ENCODE measurements around the gene VPS51. TPM values are rescaled to one million over a fixed set of nuclear protein-coding genes. Genes with fewer than 3 reads are reported as not detected.
A peak's percentile ranks its signal among the peaks of the same experiment; 100 is the strongest.

VPS51 gene
- total RNA-seq, 1 experiment from 2014 or later, result 89.5 TPM

DNA sequence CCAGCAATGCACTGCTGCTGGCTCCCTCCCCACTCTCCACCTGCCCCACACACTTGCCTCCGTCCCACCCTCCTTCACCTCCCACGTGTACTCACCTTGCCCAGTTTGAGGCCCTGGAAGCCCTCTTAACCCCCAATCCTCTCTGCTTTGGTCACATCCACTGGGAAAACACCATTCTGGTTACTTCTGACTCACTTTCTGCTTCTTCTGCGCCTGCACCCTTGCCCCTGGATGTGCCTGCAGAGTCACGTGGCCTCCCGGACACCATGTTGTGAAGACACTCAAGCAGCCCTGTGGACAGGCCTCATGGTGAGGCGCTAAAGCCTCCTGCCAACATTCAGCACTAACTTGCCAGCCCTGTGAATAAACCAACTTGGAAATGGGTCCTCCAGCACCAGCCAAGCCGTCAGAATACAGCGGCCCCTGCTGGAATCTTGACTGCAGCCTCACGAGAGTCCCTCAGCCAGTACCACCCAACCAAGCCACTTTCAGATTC lies 35.1 kb upstream of the VPS51 start:
- Histone ChIP-seq H2AFZ (ENCODE audit: low read depth, low read length, poor library complexity, severe bottlenecking) (no peak overlapping the region), H3K9me2 (ENCODE audit: insufficient read depth) (no peaks in the 10 kb centered on the region), H3K4me2 (ENCODE audit: low read length) (no peak overlapping the region), H3K36me3 (ENCODE audit: control insufficient read depth in 1 of 2, insufficient read depth in 2 of 2, low read length in 2 of 2) (no peaks in the 10 kb centered on the region), H3K9ac (ENCODE audit: low read length) (no peak overlapping the region), H3K27me3 (ENCODE audit: insufficient read depth, low read length) (no peaks in the 10 kb centered on the region), H3K4me1 (ENCODE audit: control insufficient read depth in 1 of 2, insufficient read depth in 2 of 2, low read length in 2 of 2) (no peaks in the 10 kb centered on the region), H3K9me3 (ENCODE audit: control insufficient read depth in 1 of 2, insufficient read depth in 1 of 2, low read depth in 1 of 2, low read length in 2 of 2) (no peaks in the 10 kb centered on the region), H4K20me1 (ENCODE audit: insufficient read depth) (no peaks in the 10 kb centered on the region), H3K4me3 (replicated peaks in 1 of 2; ENCODE audit: low read depth in 1 of 2, low read length in 2 of 2) (no peak overlapping the region), H3K79me2 (ENCODE audit: insufficient read depth, low read length) (no peaks in the 10 kb centered on the region), H3K27ac (ENCODE audit: low read depth, low read length) (no peak overlapping the region)
- TF ChIP-seq, protein P1, sequence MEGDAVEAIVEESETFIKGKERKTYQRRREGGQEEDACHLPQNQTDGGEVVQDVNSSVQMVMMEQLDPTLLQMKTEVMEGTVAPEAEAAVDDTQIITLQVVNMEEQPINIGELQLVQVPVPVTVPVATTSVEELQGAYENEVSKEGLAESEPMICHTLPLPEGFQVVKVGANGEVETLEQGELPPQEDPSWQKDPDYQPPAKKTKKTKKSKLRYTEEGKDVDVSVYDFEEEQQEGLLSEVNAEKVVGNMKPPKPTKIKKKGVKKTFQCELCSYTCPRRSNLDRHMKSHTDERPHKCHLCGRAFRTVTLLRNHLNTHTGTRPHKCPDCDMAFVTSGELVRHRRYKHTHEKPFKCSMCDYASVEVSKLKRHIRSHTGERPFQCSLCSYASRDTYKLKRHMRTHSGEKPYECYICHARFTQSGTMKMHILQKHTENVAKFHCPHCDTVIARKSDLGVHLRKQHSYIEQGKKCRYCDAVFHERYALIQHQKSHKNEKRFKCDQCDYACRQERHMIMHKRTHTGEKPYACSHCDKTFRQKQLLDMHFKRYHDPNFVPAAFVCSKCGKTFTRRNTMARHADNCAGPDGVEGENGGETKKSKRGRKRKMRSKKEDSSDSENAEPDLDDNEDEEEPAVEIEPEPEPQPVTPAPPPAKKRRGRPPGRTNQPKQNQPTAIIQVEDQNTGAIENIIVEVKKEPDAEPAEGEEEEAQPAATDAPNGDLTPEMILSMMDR (IDR thresholded peaks at IDR 0.05 in 2 of 3, conservative IDR thresholded peaks at IDR 0.05 in 1 of 3; ENCODE audit: borderline replicate concordance in 1 of 3, insufficient read depth in 1 of 3, low read depth in 2 of 3, low read length in 2 of 3), result peak in 1 of 3 experiments; percentile 7; a peak in 1 of 6 replicates
- TF ChIP-seq ZNF274 (IDR thresholded peaks at IDR 0.05; ENCODE audit: low read depth, low read length), result no peak
- BruUV-seq (replicated peaks), result no TSS peak
- intact Hi-C loops (cut with micrococcal nuclease), result no loop called here
- DNase-seq (ENCODE audit: low read depth, low spot score) (no peak), ATAC-seq (peak; percentile 31; the same call in 1 of the 2 replicates)
- ChIA-PET CTCF (interaction anchor here (0.6 kb wide), 1 partner anchor 59 kb away, joined by 3 read pairs; no protein-coding TSS in a partner anchor), POLR2A (no interaction called here), RAD21 (ENCODE audit: low non-redundant PET in 1 of 2, low total read pairs in 2 of 2, uncharacterized antibody in 2 of 2, unreplicated experiment in 2 of 2) (no interaction called here)

DNA sequence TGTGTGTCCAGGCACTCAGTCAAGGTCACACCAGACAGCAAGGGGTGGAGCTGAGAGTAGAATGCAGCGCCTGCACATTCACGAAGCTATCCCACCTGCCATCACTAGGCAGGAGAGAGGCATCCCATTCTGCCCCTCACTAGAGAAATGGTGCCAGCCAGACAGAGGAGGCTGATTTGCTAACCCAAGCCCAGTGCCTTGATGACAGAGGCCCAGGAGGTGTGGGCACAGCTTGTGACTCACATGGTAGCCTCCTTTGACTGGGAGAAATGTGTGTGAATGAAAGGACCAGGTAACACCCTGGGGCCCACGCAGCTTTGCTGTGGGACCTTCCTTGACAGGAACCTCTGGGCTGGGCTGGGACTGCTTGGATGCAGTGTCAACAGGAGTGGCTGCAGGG lies 32.5 kb upstream of the VPS51 start:
- RAD21 ChIA-PET (ENCODE audit: low non-redundant PET in 1 of 2, low total read pairs in 2 of 2, uncharacterized antibody in 2 of 2, unreplicated experiment in 2 of 2), result no interaction called here
- Histone ChIP-seq H3K4me3 (replicated peaks in 1 of 2; ENCODE audit: low read depth in 1 of 2, low read length in 2 of 2) (no peak overlapping the region), H3K4me2 (ENCODE audit: low read length) (no peak overlapping the region), H3K9ac (ENCODE audit: low read length) (no peak overlapping the region), H2AFZ (ENCODE audit: low read depth, low read length, poor library complexity, severe bottlenecking) (no peak overlapping the region), H3K79me2 (ENCODE audit: insufficient read depth, low read length) (no peaks in the 10 kb centered on the region), H3K27me3 (ENCODE audit: insufficient read depth, low read length) (no peaks in the 10 kb centered on the region), H3K27ac (ENCODE audit: low read depth, low read length) (no peak overlapping the region), H3K9me2 (ENCODE audit: insufficient read depth) (no peaks in the 10 kb centered on the region), H3K36me3 (ENCODE audit: control insufficient read depth in 1 of 2, insufficient read depth in 2 of 2, low read length in 2 of 2) (no peaks in the 10 kb centered on the region), H3K4me1 (ENCODE audit: control insufficient read depth in 1 of 2, insufficient read depth in 2 of 2, low read length in 2 of 2) (no peaks in the 10 kb centered on the region), H3K9me3 (ENCODE audit: control insufficient read depth in 1 of 2, insufficient read depth in 1 of 2, low read depth in 1 of 2, low read length in 2 of 2) (no peaks in the 10 kb centered on the region), H4K20me1 (ENCODE audit: insufficient read depth) (no peaks in the 10 kb centered on the region)
- intact Hi-C loops (cut with micrococcal nuclease), result no loop called here
- POLR2A ChIA-PET, result interaction anchor here (0.6 kb wide), 1 partner anchor 48 kb away, joined by 3 read pairs; the partner anchor contains the start of gene TM7SF2
- BruUV-seq (replicated peaks), result no TSS peak
- no peak for DNase-seq (ENCODE audit: low read depth, low spot score)
- CTCF ChIA-PET, result interaction anchor here (1.3 kb wide), 1 partner anchor 49 kb away, joined by 3 read pairs; the partner anchor contains the start of gene ARL2
- ATAC-seq, result no peak
- TF ChIP-seq, protein P2, sequence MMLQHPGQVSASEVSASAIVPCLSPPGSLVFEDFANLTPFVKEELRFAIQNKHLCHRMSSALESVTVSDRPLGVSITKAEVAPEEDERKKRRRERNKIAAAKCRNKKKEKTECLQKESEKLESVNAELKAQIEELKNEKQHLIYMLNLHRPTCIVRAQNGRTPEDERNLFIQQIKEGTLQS (IDR thresholded peaks at IDR 0.05), result no peak
- TF ChIP-seq, protein P1 (IDR thresholded peaks at IDR 0.05 in 2 of 3, conservative IDR thresholded peaks at IDR 0.05 in 1 of 3; ENCODE audit: borderline replicate concordance in 1 of 3, insufficient read depth in 1 of 3, low read depth in 2 of 3, low read length in 2 of 3), result no peak
- TF ChIP-seq EZH2 (IDR thresholded peaks at IDR 0.05), result no peak
- no peak for TF ChIP-seq YY1 (IDR thresholded peaks at IDR 0.05; ENCODE audit: extremely low read depth, insufficient replicate concordance, low read depth, low read length)
- TF ChIP-seq SRF (IDR thresholded peaks at IDR 0.05; ENCODE audit: low read depth), result no peak
- no peak for TF ChIP-seq ELF1 (IDR thresholded peaks at IDR 0.05; ENCODE audit: borderline replicate concordance, low read depth)
- no peak for TF ChIP-seq CBX3 (IDR thresholded peaks at IDR 0.05; ENCODE audit: low read depth)
- TF ChIP-seq, protein P3, sequence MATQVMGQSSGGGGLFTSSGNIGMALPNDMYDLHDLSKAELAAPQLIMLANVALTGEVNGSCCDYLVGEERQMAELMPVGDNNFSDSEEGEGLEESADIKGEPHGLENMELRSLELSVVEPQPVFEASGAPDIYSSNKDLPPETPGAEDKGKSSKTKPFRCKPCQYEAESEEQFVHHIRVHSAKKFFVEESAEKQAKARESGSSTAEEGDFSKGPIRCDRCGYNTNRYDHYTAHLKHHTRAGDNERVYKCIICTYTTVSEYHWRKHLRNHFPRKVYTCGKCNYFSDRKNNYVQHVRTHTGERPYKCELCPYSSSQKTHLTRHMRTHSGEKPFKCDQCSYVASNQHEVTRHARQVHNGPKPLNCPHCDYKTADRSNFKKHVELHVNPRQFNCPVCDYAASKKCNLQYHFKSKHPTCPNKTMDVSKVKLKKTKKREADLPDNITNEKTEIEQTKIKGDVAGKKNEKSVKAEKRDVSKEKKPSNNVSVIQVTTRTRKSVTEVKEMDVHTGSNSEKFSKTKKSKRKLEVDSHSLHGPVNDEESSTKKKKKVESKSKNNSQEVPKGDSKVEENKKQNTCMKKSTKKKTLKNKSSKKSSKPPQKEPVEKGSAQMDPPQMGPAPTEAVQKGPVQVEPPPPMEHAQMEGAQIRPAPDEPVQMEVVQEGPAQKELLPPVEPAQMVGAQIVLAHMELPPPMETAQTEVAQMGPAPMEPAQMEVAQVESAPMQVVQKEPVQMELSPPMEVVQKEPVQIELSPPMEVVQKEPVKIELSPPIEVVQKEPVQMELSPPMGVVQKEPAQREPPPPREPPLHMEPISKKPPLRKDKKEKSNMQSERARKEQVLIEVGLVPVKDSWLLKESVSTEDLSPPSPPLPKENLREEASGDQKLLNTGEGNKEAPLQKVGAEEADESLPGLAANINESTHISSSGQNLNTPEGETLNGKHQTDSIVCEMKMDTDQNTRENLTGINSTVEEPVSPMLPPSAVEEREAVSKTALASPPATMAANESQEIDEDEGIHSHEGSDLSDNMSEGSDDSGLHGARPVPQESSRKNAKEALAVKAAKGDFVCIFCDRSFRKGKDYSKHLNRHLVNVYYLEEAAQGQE (IDR thresholded peaks at IDR 0.05; ENCODE audit: low read depth), result no peak
- TF ChIP-seq POLR2AphosphoS5 (IDR thresholded peaks at IDR 0.05; ENCODE audit: low read depth, low read length), result no peak

Measured in HCT116 (cell line).